ENCODE results near the gene NAT14.
"Not testable (repeated sequence)": the region's sequence is repeated elsewhere in the genome, so short reads cannot be mapped to it uniquely, and the experiment has no call there.

Gene NAT14, protein sequence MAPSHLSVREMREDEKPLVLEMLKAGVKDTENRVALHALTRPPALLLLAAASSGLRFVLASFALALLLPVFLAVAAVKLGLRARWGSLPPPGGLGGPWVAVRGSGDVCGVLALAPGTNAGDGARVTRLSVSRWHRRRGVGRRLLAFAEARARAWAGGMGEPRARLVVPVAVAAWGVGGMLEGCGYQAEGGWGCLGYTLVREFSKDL

DNA sequence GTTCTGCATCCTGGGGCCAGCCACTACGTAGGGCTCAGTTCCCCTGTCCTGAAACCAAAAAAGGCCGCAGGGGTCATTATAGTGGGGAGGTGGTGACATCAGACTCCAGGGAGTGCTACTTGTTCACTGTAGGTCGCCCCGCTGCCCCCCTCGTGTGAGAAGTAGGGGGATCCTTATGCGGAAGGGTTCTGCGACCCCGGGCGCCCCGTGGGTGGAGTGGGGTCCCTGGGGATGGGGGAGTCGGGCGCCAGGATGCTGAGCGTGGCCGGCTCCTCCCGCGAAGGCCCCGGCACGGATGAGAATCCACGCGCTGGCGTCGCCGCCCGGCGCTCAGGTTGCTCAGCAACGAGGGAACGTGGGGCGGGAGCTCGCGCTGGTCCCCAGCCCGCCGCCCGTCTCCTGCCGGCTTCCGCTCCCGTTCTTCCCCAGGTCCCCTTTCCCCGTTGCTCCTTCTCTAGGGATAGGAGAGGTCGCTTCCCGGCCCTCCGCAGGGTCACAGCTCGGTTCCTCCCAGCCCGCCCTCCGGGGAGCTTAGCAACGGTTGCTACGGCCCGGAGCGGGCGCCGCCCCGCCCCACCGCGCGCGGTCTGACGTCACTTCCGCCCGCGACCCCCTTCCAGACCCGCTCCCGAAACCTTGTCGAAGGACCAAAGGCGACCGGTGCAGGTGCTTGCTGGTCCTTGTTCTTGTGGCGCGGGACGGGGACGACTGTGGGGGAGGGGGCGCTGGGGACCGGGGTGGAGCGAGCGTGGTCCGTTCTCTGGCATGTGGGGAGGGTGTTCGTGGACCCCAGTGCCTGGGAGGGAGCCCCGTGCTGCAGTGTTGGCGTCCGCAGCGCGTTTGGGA, at the start of gene NAT14:
TSS of gene NAT14 (plus strand) at position 596 of the 846 bp plus-strand sequence. CDS start 521 bp downstream, outside the sequence.
- peak; percentile 83 for DNase-seq (ENCODE audit: low read depth)

DNA sequence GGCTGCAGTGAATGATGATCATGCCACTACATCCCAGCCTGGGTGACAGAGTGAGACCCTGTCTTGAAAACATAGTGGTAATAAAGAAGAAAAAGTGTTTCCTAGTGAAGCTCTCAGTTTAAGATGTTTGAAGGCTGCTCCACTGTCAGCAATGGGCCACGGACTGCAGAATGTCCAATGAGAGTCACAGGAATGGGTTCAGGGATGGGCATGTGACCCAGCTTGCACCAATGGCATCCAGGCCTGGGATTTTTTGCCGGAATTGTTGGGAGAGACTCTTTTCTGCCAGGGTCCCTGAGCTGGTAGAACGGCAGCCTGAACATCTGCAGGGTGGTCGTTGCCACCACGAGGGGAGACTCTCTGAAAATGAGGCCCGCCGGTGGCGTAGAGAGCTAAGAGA, 48.1 kb upstream of the NAT14 start:
- no peak for DNase-seq (ENCODE audit: low read depth)

DNA sequence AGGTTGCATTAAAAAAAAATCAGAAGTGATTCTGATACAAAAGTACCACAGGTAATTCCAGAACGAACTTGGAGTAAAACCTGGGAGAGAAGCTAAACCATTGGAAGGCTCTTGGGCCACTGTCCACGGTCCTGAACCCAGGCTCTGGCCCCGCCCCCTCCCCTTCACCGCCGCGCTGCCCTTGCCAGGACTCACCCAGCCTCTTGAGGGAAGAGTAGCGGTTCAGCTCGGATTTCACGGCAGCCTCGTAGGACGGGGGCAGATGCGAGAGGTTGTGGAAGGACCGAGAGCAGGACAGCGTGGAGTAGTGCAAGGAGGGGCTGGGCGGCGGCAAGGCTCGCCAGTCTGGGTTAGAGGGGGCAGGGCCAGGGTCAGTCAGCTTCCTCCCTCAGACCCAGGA, 47.6 kb upstream of the NAT14 start:
- DNase-seq (ENCODE audit: low read depth): no peak

DNA sequence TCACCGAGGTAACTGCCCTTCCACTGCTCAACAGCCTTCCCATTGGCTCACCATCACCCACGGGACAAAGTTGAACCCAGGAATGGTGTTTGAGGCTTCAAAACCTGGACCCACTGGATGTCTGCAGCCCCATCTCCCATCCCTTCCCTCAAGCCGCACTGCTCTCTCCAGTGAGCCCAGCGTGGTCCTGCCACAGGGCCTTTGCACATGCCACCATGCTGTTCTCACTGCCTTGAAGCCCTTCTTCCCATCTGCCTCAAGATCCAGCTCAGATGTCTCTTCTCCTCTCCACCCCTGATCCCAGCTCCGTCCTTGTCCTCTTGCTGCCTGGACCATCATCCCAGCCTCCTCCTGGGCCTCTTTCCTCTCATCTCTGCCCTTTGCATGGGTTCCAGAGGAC, 45.9 kb upstream of the NAT14 start:
- DNase-seq (ENCODE audit: low read depth): no peak

DNA sequence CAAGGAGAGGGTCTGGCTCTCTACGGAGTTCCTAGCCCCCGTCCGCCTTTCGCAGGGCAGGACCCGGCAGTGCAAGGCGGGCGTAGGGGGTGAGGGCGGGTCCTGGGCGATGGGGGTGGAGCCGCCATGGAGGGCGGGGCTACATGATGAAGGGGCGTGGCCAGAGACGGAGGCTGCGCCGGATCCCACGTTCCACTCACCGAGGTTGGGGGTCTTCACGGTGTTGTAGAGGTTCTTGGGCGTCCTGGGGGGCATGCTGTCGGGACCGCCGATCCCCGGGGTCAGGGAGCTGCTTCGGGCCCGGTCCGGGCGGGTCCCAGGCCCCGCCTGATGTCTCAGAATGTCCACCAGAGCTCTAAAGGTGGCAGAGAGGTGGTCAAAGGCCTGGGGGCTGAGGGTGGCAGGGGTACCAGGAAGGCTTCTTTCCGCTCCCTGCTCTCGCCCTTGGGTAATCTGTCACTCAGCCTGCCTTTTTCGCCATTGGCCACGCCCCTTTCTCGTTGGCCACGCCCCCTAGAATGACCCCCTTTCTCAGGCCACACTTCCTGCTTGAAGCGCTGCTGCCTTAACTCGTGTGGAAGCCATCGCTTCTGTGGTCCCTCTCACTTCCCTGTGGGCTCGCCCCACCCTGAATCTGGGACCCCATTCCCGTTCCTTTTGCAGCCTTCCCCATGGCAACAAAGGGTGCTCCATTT, 44.4 kb upstream of the NAT14 start:
- no peak for DNase-seq (ENCODE audit: low read depth)

DNA sequence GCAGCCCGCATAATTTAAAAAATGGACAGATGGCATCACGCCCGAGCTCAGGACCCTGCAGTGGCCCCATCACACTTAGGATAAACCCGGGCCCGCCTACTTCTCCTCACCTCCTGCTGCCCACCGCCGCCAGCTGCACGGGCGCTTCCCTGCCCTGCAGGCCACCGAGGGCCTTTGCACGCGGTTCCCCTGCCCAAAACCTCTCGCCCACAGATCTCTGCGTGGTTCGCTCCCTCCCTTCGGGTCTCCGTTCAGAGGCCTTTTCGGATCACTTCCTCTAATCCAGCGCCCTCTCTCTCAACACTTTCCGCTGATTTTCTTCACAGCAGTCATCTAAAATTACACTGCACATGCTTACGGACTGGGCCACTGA, 43.7 kb upstream of the NAT14 start:
- no peak for DNase-seq (ENCODE audit: low read depth)

DNA sequence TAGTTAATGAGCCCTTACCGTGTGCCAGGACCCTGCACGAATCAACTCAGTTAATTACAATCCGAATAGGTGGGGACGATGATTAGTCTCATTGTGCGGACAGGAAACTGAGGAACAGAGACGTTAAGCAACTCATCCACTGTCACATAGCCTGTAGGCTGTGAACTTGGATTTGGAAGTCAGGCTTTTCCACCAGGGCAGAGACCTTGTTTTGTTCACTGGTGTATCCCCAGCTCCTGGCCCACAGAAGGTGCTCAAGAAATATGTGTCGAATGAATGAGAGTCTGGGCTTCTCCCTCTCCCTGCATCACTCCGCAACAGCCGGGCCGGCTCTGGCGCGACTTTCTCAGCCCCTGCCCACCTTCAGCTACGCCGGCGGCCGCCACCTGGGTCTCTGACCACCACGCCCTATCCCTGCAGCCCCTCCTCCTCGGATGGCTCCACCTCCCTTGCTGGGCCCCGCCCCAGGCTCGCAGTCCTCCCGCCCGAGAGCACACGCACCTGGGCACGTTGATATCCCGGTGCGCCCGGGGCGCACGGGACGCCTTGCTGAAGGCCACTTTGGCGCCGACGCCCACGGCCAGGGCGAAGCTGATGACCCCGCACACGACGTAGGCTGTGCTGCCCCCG, 43.2 kb upstream of the NAT14 start:
- no peak for DNase-seq (ENCODE audit: low read depth)

DNA sequence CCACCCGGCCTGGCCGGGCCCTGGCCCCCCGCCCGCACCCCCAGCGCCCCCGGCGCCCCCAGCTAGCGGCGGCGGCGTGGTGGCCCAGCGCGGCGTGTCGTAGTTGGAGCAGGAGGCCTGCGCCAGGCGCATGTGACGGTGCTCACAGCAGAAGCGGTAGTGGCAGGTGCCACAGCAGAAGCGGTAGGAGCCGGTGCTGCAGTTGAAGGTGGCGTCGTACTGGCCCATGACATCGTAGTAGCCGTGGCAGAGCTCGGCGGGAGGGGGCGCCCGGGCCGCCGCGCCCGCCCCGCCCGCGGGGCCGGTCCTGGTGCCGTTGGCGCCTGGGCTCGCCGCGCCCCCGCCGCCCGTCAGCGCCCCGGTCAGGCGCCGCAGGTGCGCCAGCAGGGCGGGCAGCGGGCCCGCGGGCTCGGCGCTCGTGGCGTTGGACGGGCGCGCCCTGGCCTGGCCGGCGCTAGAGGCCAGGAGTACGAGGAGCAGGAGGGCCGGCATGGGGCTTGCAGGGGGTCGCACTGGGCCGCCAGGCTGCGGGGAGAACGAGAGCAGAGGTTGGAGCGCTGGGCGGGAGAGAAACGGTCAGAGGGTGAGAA, 42.5 kb upstream of the NAT14 start:
- DNase-seq (ENCODE audit: low read depth): no peak

DNA sequence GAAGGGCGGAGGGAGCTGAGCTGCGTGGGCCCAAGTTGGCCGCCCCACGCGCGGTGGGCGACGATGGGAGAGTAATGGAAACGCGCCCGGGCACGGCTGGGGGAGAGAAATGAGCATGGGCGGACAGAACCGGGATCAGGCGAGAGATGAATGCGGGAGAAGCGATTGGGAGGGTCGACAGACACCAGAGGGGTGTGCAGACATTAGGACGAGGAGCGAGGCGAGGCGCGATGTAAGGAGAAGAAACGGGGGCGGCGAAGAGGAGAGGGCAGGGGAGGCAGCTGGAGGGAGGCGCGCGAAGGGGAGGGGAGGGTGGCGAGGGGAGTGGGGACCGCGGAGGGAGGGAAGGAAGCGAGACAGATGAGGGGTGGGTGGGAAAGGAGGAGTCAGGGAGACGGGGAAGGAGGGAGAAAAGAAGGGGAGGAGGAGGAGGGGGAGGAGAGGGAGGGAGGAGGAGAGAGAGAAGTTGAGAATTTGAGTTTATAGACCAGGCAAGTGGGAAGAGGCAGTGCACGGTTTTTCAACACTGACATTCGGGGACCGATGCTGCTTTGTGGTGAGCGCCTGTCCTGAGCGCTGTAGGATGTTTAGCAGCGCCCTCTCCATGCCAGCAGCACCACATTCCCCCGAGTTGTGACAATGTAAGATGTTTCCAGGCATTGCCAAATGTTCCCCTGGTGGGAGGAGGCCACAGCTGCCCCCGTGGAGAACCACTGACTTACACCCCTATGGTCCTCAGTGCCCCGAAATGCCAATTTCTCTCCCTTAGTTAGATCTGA, 41.8 kb upstream of the NAT14 start, which contains the start of gene SHISA7:
TSS of gene SHISA7 (minus strand) at position 256 of the 779 bp plus-strand sequence. CDS start 437 bp downstream, outside the sequence.
- no peak for DNase-seq (ENCODE audit: low read depth)

DNA sequence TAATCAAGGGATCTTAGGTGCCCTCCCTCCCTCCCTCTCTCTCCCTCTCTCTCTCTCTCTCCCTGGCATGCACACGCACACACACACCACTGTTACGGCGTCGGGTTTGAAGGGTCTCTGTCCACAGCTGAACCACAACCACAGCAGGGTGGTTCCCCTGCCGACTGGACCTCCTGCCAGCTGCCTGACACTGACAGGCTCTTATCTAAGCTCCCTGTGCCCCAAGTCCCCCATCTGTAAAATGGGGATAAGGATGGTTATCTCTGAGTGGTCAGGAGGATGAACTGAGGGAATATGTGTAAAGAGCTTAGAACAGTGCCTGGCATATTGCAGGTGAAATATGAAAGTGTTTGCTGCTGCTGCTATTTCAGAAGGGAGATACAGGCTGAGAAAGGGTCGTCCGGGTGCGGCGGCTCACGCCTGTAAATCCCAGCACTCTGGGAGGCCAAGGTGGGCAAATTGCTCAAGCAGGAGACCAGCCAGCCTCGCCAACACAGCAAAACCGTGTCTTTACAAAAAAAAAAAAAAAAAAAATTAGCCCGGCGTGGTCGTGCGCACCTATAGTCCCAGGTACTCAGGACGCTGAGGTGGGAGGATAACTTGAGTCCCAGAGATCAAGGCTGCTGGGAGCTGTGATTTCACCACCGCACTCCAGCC, 41.0 kb upstream of the NAT14 start:
- DNase-seq (ENCODE audit: low read depth): peak; percentile 78

DNA sequence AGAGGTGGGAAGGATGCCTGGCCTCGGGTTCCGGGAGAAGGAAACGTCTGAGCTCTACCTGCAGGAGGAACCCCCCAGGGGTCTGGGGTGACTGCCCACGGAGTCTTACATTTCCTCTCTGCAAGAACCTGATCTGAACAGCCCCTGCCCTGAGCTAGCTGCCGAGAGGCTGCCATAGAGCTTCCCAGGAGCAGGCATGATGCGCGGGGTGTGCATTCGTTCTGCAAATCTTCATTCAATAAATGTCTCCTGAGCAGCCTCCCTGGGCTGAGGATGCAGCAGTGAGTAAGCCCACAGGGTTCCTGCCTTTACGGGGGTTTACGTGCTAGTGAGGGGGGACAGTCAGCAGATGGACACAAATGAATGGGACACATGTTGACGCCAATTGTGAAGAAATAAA, 40.3 kb upstream of the NAT14 start:
- no peak for DNase-seq (ENCODE audit: low read depth)

DNA sequence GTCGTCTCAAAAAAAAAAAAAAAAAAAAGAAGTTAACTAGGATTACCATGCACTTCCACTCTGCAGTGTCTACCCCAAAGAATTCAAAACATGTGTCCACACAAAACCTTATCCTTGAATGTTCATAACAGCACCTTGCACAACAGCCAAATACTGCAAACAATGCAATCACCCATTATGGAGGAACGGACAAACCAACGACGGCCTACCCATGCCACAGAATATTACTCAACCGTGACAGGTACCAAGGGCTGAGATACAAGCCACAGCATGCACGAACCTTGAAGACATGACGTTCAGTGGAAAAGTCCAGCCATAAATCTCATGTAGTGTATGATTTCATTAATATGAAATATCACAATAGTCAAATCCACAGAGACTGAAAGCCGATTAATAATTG, 38.9 kb upstream of the NAT14 start:
- no peak for DNase-seq (ENCODE audit: low read depth)

DNA sequence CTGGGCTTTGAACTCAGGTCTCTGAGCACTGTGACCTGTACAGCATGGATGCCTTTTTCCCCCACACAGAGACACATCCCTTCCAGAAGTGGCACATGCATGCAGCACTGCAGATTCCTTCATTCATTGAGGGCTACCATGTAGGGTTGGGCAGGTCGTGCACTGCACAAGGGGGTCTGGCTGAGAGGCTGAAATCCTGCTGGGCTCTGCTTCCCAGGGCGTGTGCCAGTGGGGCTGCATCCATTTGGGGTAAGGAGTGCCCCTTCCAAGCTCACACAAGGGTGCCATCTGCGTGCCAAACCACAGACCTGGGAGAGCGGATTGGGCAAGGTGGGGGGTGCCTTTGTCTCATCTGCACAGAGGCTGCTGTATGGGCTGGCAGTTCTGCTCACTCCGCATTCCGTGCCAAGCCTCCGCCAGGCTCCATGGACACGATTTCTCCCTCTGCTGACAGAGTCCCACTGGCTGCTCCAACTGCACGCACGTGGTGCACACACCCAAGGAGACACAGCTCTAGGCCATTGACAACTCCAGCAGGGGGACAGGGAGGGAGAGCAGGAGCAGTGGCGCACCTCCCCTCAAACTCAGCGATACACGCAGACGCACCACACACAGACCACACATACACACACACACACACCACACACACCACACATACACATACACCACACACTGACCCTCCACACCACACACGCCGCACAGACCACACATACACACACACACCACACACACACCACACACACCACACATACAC, 37.4 kb upstream of the NAT14 start:
- DNase-seq (ENCODE audit: low read depth): no peak

DNA sequence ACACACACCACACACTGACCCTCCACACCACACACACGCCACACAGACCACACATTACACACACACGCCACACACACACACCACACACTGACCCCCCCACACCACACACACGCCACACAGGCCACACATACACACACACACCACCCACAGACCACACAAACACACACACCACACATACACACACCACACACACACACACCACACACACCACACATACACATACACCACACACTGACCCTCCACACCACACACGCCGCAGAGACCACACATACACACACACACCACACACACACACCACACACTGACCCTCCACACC, 36.9 kb upstream of the NAT14 start:
- not testable (repeated sequence) for DNase-seq (ENCODE audit: low read depth)

DNA sequence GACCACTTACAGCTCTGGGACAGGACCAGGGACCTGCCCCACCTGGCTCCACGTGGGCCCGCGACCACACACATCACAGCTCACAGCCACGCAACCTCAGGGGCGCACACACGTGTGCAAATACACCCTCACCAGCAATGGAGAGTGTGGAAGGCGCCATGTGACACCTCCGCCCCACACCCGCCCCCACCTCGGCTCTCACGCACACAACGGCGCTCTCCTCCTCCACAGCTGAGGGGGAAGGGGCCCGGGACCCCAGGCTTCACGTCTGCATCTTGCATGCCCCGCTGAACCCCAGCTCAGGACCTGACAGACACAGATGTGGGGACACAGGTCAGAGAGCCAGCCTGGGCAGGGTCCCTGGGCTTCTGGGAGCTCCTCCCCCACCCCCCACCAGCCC, 35.5 kb upstream of the NAT14 start:
- DNase-seq (ENCODE audit: low read depth): no peak

DNA sequence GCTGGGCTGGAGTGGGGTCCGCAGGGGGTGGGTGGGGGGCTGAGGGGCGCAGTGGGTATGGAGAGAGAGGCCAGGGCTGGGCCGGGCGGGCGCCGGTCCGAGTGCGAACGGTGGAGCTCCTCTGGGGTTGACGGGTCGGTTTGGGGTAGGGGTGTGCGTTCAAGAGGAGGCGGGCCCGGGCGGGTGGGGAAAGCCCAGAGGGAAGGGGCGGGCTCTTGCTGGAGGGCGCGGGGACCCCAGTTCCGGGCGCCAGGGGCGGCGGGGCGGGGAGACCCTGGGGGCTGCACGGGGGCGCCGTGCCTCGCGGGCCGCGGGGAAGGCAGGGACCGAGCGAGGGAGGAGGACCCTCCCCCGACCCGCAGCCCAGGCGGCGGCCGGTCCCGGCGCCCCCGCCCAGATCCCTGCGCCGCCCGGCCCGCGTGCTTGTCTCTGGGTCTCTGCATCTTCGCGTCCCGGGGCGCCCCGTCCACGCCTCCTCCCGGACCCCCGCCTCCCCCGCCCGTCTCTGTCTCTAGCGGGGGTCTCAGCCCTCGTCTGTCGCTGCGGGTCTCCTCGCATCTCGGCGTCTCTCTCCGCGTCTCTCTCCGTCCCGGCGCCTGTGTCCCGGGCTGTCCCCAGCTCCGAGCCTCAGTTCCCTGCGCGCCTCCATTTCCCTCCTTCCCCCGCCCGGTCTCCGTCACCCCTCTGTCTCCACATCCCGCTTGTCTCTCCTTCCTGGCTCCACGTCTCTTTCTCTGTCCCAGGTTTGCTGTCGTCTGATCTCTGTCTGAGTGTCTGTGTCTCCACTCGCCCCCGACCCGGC, 33.6 kb upstream of the NAT14 start:
- DNase-seq (ENCODE audit: low read depth): no peak

DNA sequence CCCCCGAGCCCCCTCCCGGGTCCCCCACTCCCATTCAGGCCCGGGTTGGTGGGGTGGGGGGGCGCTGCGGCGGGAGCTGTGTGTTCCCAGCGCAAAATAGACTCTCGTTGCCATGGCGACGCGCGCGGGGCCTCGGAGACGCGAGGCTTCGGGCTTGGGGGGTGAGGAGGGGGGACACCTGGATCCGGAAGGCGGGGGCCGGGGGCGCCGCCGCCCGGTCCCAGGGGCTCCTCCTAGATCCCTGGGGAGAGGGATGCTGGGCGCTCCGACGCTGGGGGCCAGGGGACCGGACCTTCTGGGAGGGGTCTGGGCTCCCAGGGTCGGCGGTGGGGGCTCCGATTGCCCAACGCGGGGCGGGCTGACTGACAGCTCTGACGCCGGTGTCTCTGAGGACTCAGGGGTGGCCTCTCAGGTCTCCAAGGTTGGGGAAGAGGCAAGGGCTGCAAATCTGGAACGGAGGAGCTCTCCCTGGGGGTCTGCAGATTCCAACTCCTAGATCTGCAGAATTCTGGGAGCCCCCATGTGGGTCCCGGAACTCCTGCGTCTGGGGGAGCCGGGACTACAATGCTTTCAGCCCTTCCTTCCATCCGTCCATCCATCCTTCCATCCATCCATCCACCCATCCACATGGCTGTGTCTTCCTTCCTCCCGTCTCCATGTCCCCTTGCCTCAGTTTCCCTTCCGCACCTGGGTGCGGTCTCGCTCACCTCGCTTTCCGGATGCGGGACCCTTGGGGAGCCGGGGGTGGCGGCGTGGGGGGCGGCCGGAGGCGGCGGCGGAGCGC, 32.8 kb upstream of the NAT14 start:
- DNase-seq (ENCODE audit: low read depth): no peak

DNA sequence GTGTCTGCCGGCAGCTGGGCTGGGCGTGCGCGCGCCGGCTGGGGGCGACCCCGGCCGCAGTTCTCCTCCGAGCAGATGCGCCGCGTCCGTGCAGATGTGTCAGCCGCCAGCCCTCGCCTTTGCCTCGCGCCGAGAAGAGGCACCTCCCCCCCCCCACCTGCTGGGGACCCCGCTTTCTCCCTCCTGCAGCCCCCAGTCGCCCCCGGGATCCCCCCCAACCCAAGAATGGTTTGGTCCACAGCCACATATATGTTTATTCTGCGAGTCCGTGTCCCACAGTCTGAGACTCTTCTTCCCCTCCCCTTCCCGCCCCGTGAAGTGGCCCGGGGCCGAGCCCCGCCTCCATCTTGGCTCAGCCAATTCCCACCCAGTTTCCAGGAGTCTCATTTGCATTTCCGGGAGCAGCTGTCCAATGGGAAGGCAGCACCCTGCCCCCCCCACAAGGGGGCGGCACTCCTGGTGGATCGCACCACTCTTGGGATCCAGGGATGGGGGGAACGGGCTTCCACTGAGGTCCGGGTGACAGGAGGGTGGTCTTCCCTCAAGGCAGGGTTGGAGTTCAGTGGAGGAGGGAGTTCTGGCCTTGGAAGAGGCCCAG, 32.1 kb upstream of the NAT14 start:
- DNase-seq (ENCODE audit: low read depth): no peak
